ENCODE results near the gene TMC2.
A peak's percentile ranks its signal among the peaks of the same experiment; 100 is the strongest.
"Not testable (repeated sequence)": the region's sequence is repeated elsewhere in the genome, so short reads cannot be mapped to it uniquely, and the experiment has no call there.

TMC2 gene

GRCh38 chr20:2524709-2525506 is 11.5 kb upstream of the TMC2 start:
- DNase-seq (ENCODE audit: low spot score) = peak; percentile 86

GRCh38 chr20:2526218-2526583 is 10.2 kb upstream of the TMC2 start:
- not testable (repeated sequence) for DNase-seq (ENCODE audit: low spot score)

GRCh38 chr20:2527762-2528161 is 8.6 kb upstream of the TMC2 start:
- DNase-seq (ENCODE audit: low spot score) = no peak

- no peak for DNase-seq (ENCODE audit: low spot score)
Measured at GRCh38 chr20:2528671-2529271, 7.6 kb upstream of the TMC2 start.

GRCh38 chr20:2533118-2533517 is 3.3 kb upstream of the TMC2 start:
- DNase-seq (ENCODE audit: low spot score) = no peak

- no peak for DNase-seq (ENCODE audit: low spot score)
Measured at GRCh38 chr20:2535711-2536559, 438 bp upstream of the TMC2 start.

GRCh38 chr20:2537101-2537500 is 728 bp downstream of the TMC2 start:
- no peak for DNase-seq (ENCODE audit: low spot score)

- DNase-seq (ENCODE audit: low spot score) = no peak
Measured at GRCh38 chr20:2538356-2538755, 2.0 kb downstream of the TMC2 start.

- no peak for DNase-seq (ENCODE audit: low spot score)
Measured at GRCh38 chr20:2538931-2539720, 2.8 kb downstream of the TMC2 start.

- no peak for DNase-seq (ENCODE audit: low spot score)
Measured at GRCh38 chr20:2541940-2542339, 5.6 kb downstream of the TMC2 start.

- no peak for DNase-seq (ENCODE audit: low spot score)
Measured at GRCh38 chr20:2542361-2542760, 6.0 kb downstream of the TMC2 start.

GRCh38 chr20:2544211-2544610 is 7.8 kb downstream of the TMC2 start:
- no peak for DNase-seq (ENCODE audit: low spot score)

GRCh38 chr20:2545594-2545993 is 9.2 kb downstream of the TMC2 start:
- DNase-seq (ENCODE audit: low spot score) = no peak

GRCh38 chr20:2557873-2558580 is 21.7 kb downstream of the TMC2 start:
- DNase-seq (ENCODE audit: low spot score) = no peak

- DNase-seq (ENCODE audit: low spot score) = no peak
Measured at GRCh38 chr20:2558581-2559278, 22.4 kb downstream of the TMC2 start.

GRCh38 chr20:2559279-2559626 is 22.9 kb downstream of the TMC2 start:
- no peak for DNase-seq (ENCODE audit: low spot score)

GRCh38 chr20:2559651-2560050 is 23.3 kb downstream of the TMC2 start:
- no peak for DNase-seq (ENCODE audit: low spot score)

GRCh38 chr20:2563116-2563515 is 26.7 kb downstream of the TMC2 start:
- no peak for DNase-seq (ENCODE audit: low spot score)

- DNase-seq (ENCODE audit: low spot score) = no peak
Measured at GRCh38 chr20:2564406-2564805, 28.0 kb downstream of the TMC2 start.

GRCh38 chr20:2575682-2576081 is 39.3 kb downstream of the TMC2 start:
- no peak for DNase-seq (ENCODE audit: low spot score)

GRCh38 chr20:2576317-2576727 is 39.9 kb downstream of the TMC2 start:
- DNase-seq (ENCODE audit: low spot score) = no peak
